Cardiac muscle cell (in vitro differentiated cells and primary cell): Measurements from ENCODE around the gene SOWAHC. TPM values are rescaled to one million over a fixed set of nuclear protein-coding genes. Genes with fewer than 3 reads are reported as not detected.

Experiments
- DNase-seq, 2 donors: peaks; one replicate each; pipeline versions ENCODE4 v3.0.0 to v3.0.0-alpha.2; 2010 to 2017; ENCODE audit warnings: low read depth in 1 of 2, low spot score in 1 of 2
- H3K27ac ChIP-seq: fragments of 200-600 bp; sonication (generic); 2 replicates; pipeline ENCODE4 v1.5.1; 2016
- H3K27me3 ChIP-seq: fragments of 200-600 bp; sonication (generic); 2 replicates; pipeline ENCODE4 v1.6.0; 2016; ENCODE audit warnings: control low read depth
- H3K36me3 ChIP-seq: fragments of 200-600 bp; sonication (generic); 2 replicates; pipeline ENCODE4 v1.5.1; 2016; ENCODE audit warnings: control low read depth
- H3K4me1 ChIP-seq: fragments of 200-600 bp; sonication (generic); 2 replicates; pipeline ENCODE4 v1.8.1; 2017; ENCODE audit warnings: low read depth, mild to moderate bottlenecking, mixed run types
- H3K4me3 ChIP-seq: fragments of 200-600 bp; sonication (generic); 2 replicates; pipeline ENCODE4 v1.5.1; 2016; ENCODE audit warnings: mild to moderate bottlenecking
- H3K9me3 ChIP-seq: fragments of 200-600 bp; sonication (generic); 2 replicates; pipeline ENCODE4 v1.5.1; 2017; ENCODE audit warnings: low read depth, mild to moderate bottlenecking, control low read depth
- polyA plus RNA-seq: library from polyadenylated mRNA; unstranded; fragments of >200 nt; fragmentation: Nextera tagmentation; extraction: Ambion mirVana; gene quantifications from 2 replicates; pipeline ENCODE4 v1.2.1, GENCODE V29; 2016
- total RNA-seq: library from RNA; depleted of rRNA; stranded (reverse); fragments of >200 nt; gene quantifications from 2 replicates; pipeline ENCODE4 v1.2.3, GENCODE V29; 2016
- TF ChIP-seq, protein P1 (sequence below): IDR thresholded peaks from 2 replicates; pipeline ENCODE4 v1.5.1; 2012; ENCODE audit warnings: low read depth, mild to moderate bottlenecking, low read length

SOWAHC gene
- total and polyA plus RNA-seq, 2 experiments from 2014 or later: 8.5 to 11.7 TPM

DNA sequence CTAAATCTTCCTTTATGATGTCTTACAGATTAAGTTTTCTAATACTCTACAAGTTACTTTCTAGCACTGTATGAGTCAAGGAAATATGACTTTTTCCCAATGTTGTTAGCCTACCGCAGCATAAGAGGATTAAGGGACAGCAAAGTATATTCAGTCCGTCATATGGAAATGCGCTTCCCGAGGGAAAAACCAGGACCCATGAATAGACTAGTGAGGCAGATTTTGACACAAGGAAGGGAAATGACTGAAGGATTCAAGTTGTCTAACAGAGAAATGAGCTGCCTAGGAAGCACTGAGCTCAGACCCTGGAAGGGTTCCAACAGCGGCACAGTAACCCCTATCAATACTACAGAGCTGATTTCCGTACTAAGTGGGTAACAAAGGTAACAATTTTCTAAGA lies 12.4 kb upstream of the SOWAHC start:
- Histone ChIP-seq H3K4me3 (no peak overlapping the region), H3K27me3 (no peaks in the 10 kb centered on the region), H3K4me1 (no peaks in the 10 kb centered on the region), H3K9me3 (no peaks in the 10 kb centered on the region), H3K36me3 (no peaks in the 10 kb centered on the region), H3K27ac (no peak overlapping the region)
- TF ChIP-seq, protein P1, sequence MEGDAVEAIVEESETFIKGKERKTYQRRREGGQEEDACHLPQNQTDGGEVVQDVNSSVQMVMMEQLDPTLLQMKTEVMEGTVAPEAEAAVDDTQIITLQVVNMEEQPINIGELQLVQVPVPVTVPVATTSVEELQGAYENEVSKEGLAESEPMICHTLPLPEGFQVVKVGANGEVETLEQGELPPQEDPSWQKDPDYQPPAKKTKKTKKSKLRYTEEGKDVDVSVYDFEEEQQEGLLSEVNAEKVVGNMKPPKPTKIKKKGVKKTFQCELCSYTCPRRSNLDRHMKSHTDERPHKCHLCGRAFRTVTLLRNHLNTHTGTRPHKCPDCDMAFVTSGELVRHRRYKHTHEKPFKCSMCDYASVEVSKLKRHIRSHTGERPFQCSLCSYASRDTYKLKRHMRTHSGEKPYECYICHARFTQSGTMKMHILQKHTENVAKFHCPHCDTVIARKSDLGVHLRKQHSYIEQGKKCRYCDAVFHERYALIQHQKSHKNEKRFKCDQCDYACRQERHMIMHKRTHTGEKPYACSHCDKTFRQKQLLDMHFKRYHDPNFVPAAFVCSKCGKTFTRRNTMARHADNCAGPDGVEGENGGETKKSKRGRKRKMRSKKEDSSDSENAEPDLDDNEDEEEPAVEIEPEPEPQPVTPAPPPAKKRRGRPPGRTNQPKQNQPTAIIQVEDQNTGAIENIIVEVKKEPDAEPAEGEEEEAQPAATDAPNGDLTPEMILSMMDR: no peak
- peak in 1 of 2 donors; percentile 35 for DNase-seq

DNA sequence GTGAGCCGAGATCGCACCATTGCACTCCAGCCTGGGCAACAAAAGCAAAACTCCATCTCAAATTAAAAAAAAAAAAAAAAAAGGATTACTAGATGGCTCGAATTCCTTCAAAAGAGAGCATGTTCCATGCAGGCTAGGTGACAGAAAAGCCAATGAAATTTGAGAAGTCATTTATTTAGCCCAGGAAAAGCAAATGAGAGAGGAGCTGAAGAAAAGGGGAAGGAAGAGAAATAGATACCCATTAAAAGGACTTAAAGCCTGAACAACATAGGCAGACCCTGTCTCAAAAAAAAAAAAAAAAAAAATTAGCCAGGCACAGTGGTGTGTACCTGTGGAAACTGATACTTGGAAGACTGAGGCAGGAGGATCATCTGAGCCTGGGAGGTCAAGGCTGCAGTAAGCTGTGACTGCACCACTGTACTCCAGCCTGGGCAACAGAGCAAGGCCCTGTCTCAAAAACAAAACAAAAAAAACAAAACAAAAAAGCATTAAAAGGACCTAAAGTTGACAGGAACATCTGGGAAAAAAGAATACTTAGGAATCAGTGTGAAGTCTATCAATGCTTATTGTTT lies 11.5 kb upstream of the SOWAHC start:
- H3K4me3 ChIP-seq: no peak overlapping the region
- H3K27ac ChIP-seq: no peak overlapping the region
- H3K9me3 ChIP-seq: no peaks in the 10 kb centered on the region
- H3K36me3 ChIP-seq: no peaks in the 10 kb centered on the region
- no peaks in the 10 kb centered on the region for H3K27me3 ChIP-seq
- TF ChIP-seq, protein P1: no peak
- DNase-seq: no peak
- H3K4me1 ChIP-seq: no peaks in the 10 kb centered on the region

DNA sequence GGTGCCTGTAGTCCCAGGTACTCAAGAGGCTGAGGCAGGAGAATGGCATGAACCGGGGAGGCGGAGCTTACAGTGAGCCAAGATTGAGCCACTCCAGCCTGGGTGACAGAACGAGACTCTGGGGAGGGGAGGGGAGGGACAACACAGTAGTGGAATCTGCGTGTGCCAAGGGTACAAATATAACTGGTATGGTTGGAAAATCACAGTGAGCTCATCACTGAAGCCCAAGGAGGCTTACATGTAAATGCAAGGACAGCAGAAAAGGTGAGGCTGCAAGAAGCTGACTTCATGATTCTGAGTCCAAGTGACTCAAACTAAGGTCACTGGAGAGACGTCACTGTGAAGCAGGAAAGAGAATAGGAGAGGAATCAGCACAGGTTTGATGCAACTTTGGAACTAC lies 9.6 kb upstream of the SOWAHC start:
- no peaks in the 10 kb centered on the region for H3K36me3 ChIP-seq
- peak in 1 of 2 donors; percentile 23 for DNase-seq

DNA sequence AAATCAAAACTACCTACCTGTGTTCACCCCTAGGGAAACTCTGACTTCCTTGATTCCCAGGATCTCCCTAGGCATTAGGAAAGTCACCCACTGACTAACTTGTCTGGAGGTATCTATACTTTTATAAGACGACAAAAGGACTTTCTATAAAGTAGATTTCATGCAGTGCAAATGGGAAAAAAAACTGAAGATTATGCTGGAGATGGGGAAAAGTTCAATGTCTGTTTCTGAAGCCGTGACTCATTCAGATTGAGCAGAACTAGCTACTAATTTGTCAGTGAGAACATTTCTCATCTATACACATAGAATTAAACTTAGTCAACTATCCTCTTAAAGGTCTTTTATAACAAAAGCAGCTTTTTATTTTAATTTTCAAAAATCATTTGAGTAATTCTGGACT lies 6.4 kb upstream of the SOWAHC start:
- Histone ChIP-seq H3K27ac (no peak overlapping the region), H3K9me3 (no peaks in the 10 kb centered on the region), H3K36me3 (no peaks in the 10 kb centered on the region), H3K4me3 (no peak overlapping the region), H3K4me1 (peaks cover 8% of the 10 kb centered on the region), H3K27me3 (no peaks in the 10 kb centered on the region)
- TF ChIP-seq, protein P1: no peak
- peak in 1 of 2 donors; percentile 33 for DNase-seq

More for the DNA sequence above, 9.6 kb upstream of the SOWAHC start:
- Histone ChIP-seq H3K4me1 (peaks cover 2% of the 10 kb centered on the region), H3K27ac (no peak overlapping the region), H3K27me3 (no peaks in the 10 kb centered on the region), H3K9me3 (no peaks in the 10 kb centered on the region), H3K4me3 (no peak overlapping the region)
- TF ChIP-seq, protein P1: no peak

DNA sequence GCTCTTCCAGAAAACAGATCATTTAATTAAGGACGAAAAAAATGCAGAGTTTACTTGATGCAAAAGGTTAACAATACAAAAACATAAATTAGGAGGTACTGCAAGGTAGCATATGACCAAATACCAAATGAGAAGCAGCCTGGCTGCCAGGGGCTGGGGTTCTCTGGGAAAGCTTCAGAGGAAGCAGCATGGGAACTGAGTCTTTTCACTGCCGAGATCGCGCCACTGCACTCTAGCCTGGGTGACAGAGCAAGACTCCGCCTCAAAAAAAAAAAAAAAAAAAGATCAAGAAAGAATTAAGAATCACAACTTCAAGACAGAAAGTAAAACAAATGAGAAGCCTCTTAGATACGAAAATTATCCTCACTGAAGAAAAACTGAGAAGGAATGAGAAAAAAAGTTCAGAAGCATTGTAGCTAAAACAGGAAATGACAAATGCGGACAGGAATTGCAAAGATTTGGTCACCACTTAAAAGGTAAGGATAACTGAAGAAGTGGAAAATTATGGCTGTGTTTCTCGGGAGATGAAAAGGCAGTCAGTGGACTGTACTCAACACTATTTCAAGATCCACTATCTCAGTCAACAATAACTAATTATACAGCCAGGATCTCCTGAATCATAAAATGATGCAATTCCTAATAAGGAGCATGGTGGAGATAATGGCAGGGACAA lies 4.7 kb upstream of the SOWAHC start:
- H3K36me3 ChIP-seq: no peaks in the 10 kb centered on the region
- DNase-seq: peak in 1 of 2 donors; percentile 70
- no peak overlapping the region for H3K4me3 ChIP-seq
- TF ChIP-seq, protein P1: no peak
- H3K9me3 ChIP-seq: no peaks in the 10 kb centered on the region
- H3K27me3 ChIP-seq: no peaks in the 10 kb centered on the region
- H3K4me1 ChIP-seq: peaks cover 8% of the 10 kb centered on the region
- no peak overlapping the region for H3K27ac ChIP-seq
